HEK293 (cell line): ENCODE results near the gene HOXD12.

Experiments
- GLIS1 ChIP-seq: fragments of 450-650 bp; formaldehyde crosslinking; IDR thresholded peaks from 2 replicates; pipeline ENCODE4 v1.5.1; 2016; ENCODE audit warnings: missing biosample characterization, missing genetic modification characterization
- PRDM4 ChIP-seq: fragments of 450-650 bp; formaldehyde crosslinking; IDR thresholded peaks from 2 replicates; pipeline ENCODE4 v1.5.1; 2017; ENCODE audit warnings: missing biosample characterization, missing genetic modification characterization
- ZBTB17 ChIP-seq: fragments of 450-650 bp; formaldehyde crosslinking; IDR thresholded peaks from 2 replicates; pipeline ENCODE4 v1.5.1; 2016; ENCODE audit warnings: missing biosample characterization, missing genetic modification characterization
- ZBTB7A ChIP-seq: fragments of 450-650 bp; formaldehyde crosslinking; IDR thresholded peaks from 2 replicates; pipeline ENCODE4 v1.5.1; 2016; ENCODE audit warnings: low read depth, missing biosample characterization, missing genetic modification characterization
- ZNF155 ChIP-seq: fragments of 450-650 bp; formaldehyde crosslinking; IDR thresholded peaks from 2 replicates; pipeline ENCODE4 v1.5.1; 2016; ENCODE audit warnings: missing biosample characterization, missing genetic modification characterization
- ZNF16 ChIP-seq: fragments of 450-650 bp; formaldehyde crosslinking; IDR thresholded peaks from 2 replicates; pipeline ENCODE4 v1.5.1; 2016; ENCODE audit warnings: low read depth, missing biosample characterization, missing genetic modification characterization
- ZNF324 ChIP-seq: fragments of 450-650 bp; formaldehyde crosslinking; IDR thresholded peaks from 2 replicates; pipeline ENCODE4 v1.5.1; 2016; ENCODE audit warnings: missing biosample characterization, missing genetic modification characterization
- ZNF341 ChIP-seq: fragments of 450-650 bp; formaldehyde crosslinking; IDR thresholded peaks from 2 replicates; pipeline ENCODE4; 2016; ENCODE audit warnings: low read depth, missing biosample characterization, missing genetic modification characterization
- ZNF488 ChIP-seq: fragments of 450-650 bp; formaldehyde crosslinking; IDR thresholded peaks from 2 replicates; pipeline ENCODE4 v1.5.1; 2016; ENCODE audit warnings: missing biosample characterization, missing genetic modification characterization
- ZNF518A ChIP-seq: fragments of 450-650 bp; formaldehyde crosslinking; conservative IDR thresholded peaks from 2 replicates; pipeline ENCODE4 v1.5.1; 2016; ENCODE audit warnings: low read depth, missing biosample characterization, missing genetic modification characterization
- ZNF521 ChIP-seq: fragments of 450-650 bp; formaldehyde crosslinking; IDR thresholded peaks from 2 replicates; pipeline ENCODE4 v1.5.1; 2017; ENCODE audit warnings: missing biosample characterization, mild to moderate bottlenecking, missing genetic modification characterization
- ZNF544 ChIP-seq: fragments of 450-650 bp; formaldehyde crosslinking; IDR thresholded peaks from 2 replicates; pipeline ENCODE4 v1.5.0; 2017; ENCODE audit warnings: missing biosample characterization, missing genetic modification characterization
- ZNF600 ChIP-seq: fragments of 450-650 bp; formaldehyde crosslinking; IDR thresholded peaks from 2 replicates; pipeline ENCODE4 v1.5.1; 2016; ENCODE audit warnings: missing biosample characterization, missing genetic modification characterization
- ZNF623 ChIP-seq: fragments of 450-650 bp; formaldehyde crosslinking; IDR thresholded peaks from 2 replicates; pipeline ENCODE4 v1.5.1; 2016; ENCODE audit warnings: missing biosample characterization, missing genetic modification characterization
- ZNF830 ChIP-seq: fragments of 450-650 bp; IDR thresholded peaks from 2 replicates; pipeline ENCODE4 v1.5.0; 2018; ENCODE audit warnings: missing biosample characterization, missing genetic modification characterization, low read depth, mild to moderate bottlenecking, moderate library complexity
- TF ChIP-seq, protein P1 (sequence below): fragments of 450-650 bp; formaldehyde crosslinking; IDR thresholded peaks from 2 replicates; pipeline ENCODE4 v1.5.1; 2017; ENCODE audit warnings: missing biosample characterization, missing genetic modification characterization
- TF ChIP-seq, protein P2 (sequence below): fragments of 450-650 bp; formaldehyde crosslinking; IDR thresholded peaks from 2 replicates; pipeline ENCODE4 v1.5.1; 2016; ENCODE audit warnings: missing biosample characterization, missing genetic modification characterization, borderline replicate concordance
- TF ChIP-seq, protein P3 (sequence below): fragments of 450-650 bp; formaldehyde crosslinking; IDR thresholded peaks from 2 replicates; pipeline ENCODE4 v1.5.1; 2016; ENCODE audit warnings: missing biosample characterization, missing genetic modification characterization
- TF ChIP-seq, protein P4 (sequence below): fragments of 450-650 bp; formaldehyde crosslinking; IDR thresholded peaks from 2 replicates; pipeline ENCODE4 v1.5.1; 2017; ENCODE audit warnings: missing biosample characterization, missing genetic modification characterization

Gene HOXD12

DNA sequence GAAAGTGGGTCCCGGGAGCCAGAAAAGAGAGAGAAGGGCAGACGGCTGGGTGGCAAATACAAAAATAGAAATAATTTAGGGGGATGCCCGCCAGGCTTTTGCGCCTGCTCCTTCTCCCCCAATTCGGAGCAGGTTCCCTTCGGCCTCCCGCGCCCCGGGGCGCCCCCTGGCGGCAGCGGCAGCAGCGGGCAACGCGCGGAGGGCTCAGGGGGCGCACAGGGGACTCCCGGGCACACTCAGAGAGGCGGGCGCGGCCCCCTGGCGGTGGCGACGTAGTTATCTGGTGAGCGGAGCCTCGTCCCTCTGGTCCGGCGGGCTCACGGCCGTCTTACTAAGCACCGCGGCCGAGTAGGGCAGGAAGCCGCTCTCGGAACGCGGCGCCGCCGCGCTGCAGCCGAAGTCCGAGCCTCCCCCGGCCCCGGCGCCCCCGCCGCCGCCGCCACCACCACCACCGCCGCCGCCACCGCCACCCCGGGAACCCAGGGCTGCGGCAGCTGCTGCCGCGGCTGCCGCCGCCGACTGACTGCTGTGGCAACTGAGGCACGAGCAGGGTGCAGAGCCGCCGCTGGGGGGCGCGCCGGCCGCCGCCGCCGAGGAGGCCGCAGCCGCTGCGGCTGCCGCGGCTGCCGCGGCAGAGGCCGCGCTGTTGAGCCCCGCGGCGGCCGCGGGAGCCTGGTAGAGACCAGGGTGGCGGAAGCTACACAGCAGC is 19.6 kb upstream of the HOXD12 start (continued):
- TF ChIP-seq ZNF600 (tag by site-specific recombination), result no peak
- TF ChIP-seq ZNF488 (tag by site-specific recombination), result no peak
- no peak for TF ChIP-seq ZNF521 (tag by site-specific recombination)
- TF ChIP-seq ZBTB7A (tag by site-specific recombination), result no peak
- TF ChIP-seq ZNF830, result no peak
- TF ChIP-seq, protein P1, sequence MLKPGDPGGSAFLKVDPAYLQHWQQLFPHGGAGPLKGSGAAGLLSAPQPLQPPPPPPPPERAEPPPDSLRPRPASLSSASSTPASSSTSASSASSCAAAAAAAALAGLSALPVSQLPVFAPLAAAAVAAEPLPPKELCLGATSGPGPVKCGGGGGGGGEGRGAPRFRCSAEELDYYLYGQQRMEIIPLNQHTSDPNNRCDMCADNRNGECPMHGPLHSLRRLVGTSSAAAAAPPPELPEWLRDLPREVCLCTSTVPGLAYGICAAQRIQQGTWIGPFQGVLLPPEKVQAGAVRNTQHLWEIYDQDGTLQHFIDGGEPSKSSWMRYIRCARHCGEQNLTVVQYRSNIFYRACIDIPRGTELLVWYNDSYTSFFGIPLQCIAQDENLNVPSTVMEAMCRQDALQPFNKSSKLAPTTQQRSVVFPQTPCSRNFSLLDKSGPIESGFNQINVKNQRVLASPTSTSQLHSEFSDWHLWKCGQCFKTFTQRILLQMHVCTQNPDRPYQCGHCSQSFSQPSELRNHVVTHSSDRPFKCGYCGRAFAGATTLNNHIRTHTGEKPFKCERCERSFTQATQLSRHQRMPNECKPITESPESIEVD (tag by site-specific recombination), result no peak
- TF ChIP-seq ZNF544, result no peak
- TF ChIP-seq, protein P2, sequence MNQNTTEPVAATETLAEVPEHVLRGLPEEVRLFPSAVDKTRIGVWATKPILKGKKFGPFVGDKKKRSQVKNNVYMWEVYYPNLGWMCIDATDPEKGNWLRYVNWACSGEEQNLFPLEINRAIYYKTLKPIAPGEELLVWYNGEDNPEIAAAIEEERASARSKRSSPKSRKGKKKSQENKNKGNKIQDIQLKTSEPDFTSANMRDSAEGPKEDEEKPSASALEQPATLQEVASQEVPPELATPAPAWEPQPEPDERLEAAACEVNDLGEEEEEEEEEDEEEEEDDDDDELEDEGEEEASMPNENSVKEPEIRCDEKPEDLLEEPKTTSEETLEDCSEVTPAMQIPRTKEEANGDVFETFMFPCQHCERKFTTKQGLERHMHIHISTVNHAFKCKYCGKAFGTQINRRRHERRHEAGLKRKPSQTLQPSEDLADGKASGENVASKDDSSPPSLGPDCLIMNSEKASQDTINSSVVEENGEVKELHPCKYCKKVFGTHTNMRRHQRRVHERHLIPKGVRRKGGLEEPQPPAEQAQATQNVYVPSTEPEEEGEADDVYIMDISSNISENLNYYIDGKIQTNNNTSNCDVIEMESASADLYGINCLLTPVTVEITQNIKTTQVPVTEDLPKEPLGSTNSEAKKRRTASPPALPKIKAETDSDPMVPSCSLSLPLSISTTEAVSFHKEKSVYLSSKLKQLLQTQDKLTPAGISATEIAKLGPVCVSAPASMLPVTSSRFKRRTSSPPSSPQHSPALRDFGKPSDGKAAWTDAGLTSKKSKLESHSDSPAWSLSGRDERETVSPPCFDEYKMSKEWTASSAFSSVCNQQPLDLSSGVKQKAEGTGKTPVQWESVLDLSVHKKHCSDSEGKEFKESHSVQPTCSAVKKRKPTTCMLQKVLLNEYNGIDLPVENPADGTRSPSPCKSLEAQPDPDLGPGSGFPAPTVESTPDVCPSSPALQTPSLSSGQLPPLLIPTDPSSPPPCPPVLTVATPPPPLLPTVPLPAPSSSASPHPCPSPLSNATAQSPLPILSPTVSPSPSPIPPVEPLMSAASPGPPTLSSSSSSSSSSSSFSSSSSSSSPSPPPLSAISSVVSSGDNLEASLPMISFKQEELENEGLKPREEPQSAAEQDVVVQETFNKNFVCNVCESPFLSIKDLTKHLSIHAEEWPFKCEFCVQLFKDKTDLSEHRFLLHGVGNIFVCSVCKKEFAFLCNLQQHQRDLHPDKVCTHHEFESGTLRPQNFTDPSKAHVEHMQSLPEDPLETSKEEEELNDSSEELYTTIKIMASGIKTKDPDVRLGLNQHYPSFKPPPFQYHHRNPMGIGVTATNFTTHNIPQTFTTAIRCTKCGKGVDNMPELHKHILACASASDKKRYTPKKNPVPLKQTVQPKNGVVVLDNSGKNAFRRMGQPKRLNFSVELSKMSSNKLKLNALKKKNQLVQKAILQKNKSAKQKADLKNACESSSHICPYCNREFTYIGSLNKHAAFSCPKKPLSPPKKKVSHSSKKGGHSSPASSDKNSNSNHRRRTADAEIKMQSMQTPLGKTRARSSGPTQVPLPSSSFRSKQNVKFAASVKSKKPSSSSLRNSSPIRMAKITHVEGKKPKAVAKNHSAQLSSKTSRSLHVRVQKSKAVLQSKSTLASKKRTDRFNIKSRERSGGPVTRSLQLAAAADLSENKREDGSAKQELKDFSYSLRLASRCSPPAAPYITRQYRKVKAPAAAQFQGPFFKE (tag by site-specific recombination), result no peak
- TF ChIP-seq PRDM4 (tag by site-specific recombination), result no peak
- TF ChIP-seq, protein P3, sequence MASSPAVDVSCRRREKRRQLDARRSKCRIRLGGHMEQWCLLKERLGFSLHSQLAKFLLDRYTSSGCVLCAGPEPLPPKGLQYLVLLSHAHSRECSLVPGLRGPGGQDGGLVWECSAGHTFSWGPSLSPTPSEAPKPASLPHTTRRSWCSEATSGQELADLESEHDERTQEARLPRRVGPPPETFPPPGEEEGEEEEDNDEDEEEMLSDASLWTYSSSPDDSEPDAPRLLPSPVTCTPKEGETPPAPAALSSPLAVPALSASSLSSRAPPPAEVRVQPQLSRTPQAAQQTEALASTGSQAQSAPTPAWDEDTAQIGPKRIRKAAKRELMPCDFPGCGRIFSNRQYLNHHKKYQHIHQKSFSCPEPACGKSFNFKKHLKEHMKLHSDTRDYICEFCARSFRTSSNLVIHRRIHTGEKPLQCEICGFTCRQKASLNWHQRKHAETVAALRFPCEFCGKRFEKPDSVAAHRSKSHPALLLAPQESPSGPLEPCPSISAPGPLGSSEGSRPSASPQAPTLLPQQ (tag by site-specific recombination), result peak; percentile 39
- TF ChIP-seq ZBTB17, result no peak; the same call in 1 of the 2 replicates
- no peak for TF ChIP-seq ZNF324 (tag by site-specific recombination)
- TF ChIP-seq ZNF341, result 0 out of 2 replicates have a peak, but pooled peaks have one; percentile 19
- no peak for TF ChIP-seq ZNF518A (tag by site-specific recombination)
- TF ChIP-seq ZNF155, result no peak
- no peak for TF ChIP-seq GLIS1 (tag by site-specific recombination)
- TF ChIP-seq ZNF16 (tag by site-specific recombination), result no peak
- TF ChIP-seq ZNF623 (tag by site-specific recombination), result no peak
- TF ChIP-seq, protein P4, sequence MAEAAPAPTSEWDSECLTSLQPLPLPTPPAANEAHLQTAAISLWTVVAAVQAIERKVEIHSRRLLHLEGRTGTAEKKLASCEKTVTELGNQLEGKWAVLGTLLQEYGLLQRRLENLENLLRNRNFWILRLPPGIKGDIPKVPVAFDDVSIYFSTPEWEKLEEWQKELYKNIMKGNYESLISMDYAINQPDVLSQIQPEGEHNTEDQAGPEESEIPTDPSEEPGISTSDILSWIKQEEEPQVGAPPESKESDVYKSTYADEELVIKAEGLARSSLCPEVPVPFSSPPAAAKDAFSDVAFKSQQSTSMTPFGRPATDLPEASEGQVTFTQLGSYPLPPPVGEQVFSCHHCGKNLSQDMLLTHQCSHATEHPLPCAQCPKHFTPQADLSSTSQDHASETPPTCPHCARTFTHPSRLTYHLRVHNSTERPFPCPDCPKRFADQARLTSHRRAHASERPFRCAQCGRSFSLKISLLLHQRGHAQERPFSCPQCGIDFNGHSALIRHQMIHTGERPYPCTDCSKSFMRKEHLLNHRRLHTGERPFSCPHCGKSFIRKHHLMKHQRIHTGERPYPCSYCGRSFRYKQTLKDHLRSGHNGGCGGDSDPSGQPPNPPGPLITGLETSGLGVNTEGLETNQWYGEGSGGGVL (tag by site-specific recombination), result no peak
